Spinal cord (tissue), 10 donors: ENCODE measurements around the gene DYNC2H1. TPM values are rescaled to one million over a fixed set of nuclear protein-coding genes. Genes with fewer than 3 reads are reported as not detected.

Experiments used
- DNase-seq, 6 donors: peaks; one replicate each; pipeline versions ENCODE4 v3.0.0 to v3.0.0-alpha.2; 2013 to 2015; ENCODE audit warnings: low spot score in 6 of 6, low read depth in 4 of 6
- H3K27ac ChIP-seq: one replicate; pipeline ENCODE4 v1.5.1; 2013; ENCODE audit warnings: low read depth, low read length, control low read depth
- H3K27me3 ChIP-seq: one replicate; pipeline ENCODE4 v1.6.1; 2013; ENCODE audit warnings: low read length; ENCODE audit not compliant: control insufficient read depth, insufficient read depth
- H3K36me3 ChIP-seq: one replicate; pipeline ENCODE4 v1.6.1; 2013; ENCODE audit warnings: low read length; ENCODE audit not compliant: control insufficient read depth, insufficient read depth
- H3K4me1 ChIP-seq: one replicate; pipeline ENCODE4 v1.6.1; 2013; ENCODE audit warnings: low read length; ENCODE audit not compliant: control insufficient read depth, insufficient read depth
- H3K4me3 ChIP-seq: one replicate; pipeline ENCODE4 v1.5.1; 2013; ENCODE audit warnings: low read depth, low read length, control low read depth
- H3K9me3 ChIP-seq: one replicate; pipeline ENCODE4 v1.6.1; 2013; ENCODE audit warnings: low read length; ENCODE audit not compliant: control insufficient read depth, insufficient read depth
- WGBS: methylation state at CpG from one replicate; pipeline ENCODE4 v1.1.5; 2013; ENCODE audit warnings: missing lambda C conversion rate; ENCODE audit not compliant: insufficient coverage; 5-methylcytosine and 5-hydroxymethylcytosine counted together
- long read RNA-seq, 4 donors: transcript quantifications; one replicate each; lab custom pipeline, GENCODE V29; 2026
- polyA plus RNA-seq, 2 donors: library from polyadenylated mRNA; unstranded; fragments of 120-200 nt; gene quantifications; one replicate each; pipeline ENCODE4 v1.2.1, GENCODE V29; 2013; ENCODE audit not compliant: insufficient read length in 2 of 2
- total RNA-seq, 2 donors: library from RNA; depleted of rRNA in 1 of 2; stranded (reverse); fragments of 120-200 nt in 1 of 2; fragments of >200 nt in 1 of 2; gene quantifications; one replicate each; pipeline versions ENCODE4 v1.2.3 to v1.2.4, GENCODE V29; 2013 to 2014
- donor health status: healthy.

Gene DYNC2H1
- 10 to 100 TPM; 50.0 to 80.7 TPM for total RNA-seq
- polyA plus RNA-seq: 10 to 100 TPM; 33.3 to 35.0 TPM
- long read RNA-seq, donor 1, partial matches to known transcripts: 8 of 9 reads
- long read RNA-seq, donor 1, other reads (novel, unspliced or antisense): 0 of 9 reads
- long read RNA-seq, donor 2: 0 reads
- long read RNA-seq, donor 3, partial matches to known transcripts: 0 of 3 reads
- long read RNA-seq, donor 3, other reads (novel, unspliced or antisense): 0 of 3 reads
- long read RNA-seq, donor 4: 0 reads

DNA sequence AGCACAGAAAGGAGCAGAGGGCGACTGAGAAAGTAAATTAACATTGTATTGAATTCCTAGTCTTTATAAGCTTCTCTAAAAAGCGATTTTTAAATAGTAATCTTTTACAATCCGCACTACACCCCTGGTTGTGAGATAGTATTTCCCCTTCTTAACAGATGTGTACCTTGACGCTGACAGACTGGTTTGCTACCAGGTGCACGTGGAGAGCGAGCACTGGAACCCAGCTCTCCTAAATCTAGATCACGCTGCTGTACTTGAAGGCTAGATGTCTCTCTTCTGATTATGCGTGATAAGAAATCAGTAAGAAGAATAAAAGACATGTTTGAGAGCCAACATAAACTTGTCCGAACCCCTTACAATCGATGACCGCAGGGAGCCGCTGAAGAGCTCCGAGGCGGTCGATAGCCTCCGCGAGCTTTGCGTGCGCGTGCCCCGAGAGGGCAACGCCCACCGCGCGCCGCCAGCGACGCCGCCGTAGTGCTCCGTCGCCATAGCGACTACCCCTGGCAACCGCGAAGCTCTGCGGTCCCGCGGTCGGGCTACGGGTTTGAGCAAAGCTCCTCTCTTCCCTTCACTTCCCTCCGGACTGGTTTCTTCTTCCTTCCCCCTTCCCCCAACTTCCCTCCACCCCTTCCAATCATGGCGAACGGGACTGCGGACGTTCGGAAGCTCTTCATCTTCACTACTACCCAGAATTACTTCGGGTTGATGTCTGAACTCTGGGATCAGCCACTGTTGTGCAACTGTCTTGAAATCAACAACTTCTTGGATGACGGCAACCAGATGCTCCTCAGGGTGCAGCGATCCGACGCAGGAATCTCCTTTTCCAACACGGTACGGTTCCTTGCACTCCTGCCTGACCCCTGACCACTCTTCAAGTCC lies at the start of gene DYNC2H1:
Gene DYNC2H1 (plus strand): TSS at position 494 of the 885 bp plus-strand sequence. CDS start 149 bp downstream, at position 643.
- Histone ChIP-seq H3K4me1 (peaks cover 8% of the 10 kb centered on the region), H3K9me3 (no peaks in the 10 kb centered on the region), H3K4me3 (peak within 1 kb of the TSS; percentile 73), H3K36me3 (no peaks in the 10 kb centered on the region), H3K27ac (peak within 1 kb of the TSS; percentile 75), H3K27me3 (no peaks in the 10 kb centered on the region)
- peak; percentile 74 to 97 (median 84) for DNase-seq
- WGBS: under 1% methylated on average over 50 of the region's 53 CpGs

DNA sequence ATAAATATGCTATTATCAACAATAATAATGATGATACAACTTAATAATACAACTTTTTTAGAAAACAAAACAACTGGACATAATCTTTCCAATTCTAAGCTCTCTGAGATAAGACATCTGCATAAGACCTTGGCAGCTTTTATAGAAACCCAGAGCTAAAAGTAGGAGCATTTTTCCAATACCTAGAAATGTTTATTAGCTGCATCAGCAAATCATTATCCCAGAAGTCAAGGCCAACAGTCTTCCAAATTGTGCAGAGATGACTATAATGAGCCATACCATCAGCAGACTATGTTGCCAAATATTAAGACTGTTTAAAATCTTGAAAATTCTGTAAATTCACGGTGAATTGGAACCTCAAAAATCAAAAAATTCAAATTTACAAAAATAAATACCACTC lies 47.6 kb upstream of the DYNC2H1 start:
- no peak for DNase-seq
- no CpG with 5 or more reads among the region's 1 CpG for WGBS
- Histone ChIP-seq H3K4me3 (no peak overlapping the region), H3K4me1 (no peaks in the 10 kb centered on the region), H3K27me3 (no peaks in the 10 kb centered on the region), H3K27ac (no peak overlapping the region), H3K9me3 (no peaks in the 10 kb centered on the region), H3K36me3 (peaks cover 3% of the 10 kb centered on the region)

GRCh38 chr11:103067118-103067517 lies 42.1 kb upstream of the DYNC2H1 start:
- WGBS: no CpG with 5 or more reads among the region's 1 CpG
- H3K27me3 ChIP-seq: no peaks in the 10 kb centered on the region
- DNase-seq: no peak
- no peak overlapping the region for H3K27ac ChIP-seq
- no peaks in the 10 kb centered on the region for H3K4me1 ChIP-seq
- peaks cover 3% of the 10 kb centered on the region for H3K36me3 ChIP-seq
- no peak overlapping the region for H3K4me3 ChIP-seq
- no peaks in the 10 kb centered on the region for H3K9me3 ChIP-seq

- Histone ChIP-seq H3K36me3 (peaks cover 6% of the 10 kb centered on the region), H3K27ac (no peak overlapping the region), H3K4me3 (no peak overlapping the region), H3K9me3 (no peaks in the 10 kb centered on the region), H3K4me1 (no peaks in the 10 kb centered on the region), H3K27me3 (no peaks in the 10 kb centered on the region)
- DNase-seq: no peak
- WGBS: no CpG with 5 or more reads among the region's 2 CpGs
These were observed 39.9 kb upstream of the DYNC2H1 start for GRCh38 chr11:103069367-103069766.

DNA sequence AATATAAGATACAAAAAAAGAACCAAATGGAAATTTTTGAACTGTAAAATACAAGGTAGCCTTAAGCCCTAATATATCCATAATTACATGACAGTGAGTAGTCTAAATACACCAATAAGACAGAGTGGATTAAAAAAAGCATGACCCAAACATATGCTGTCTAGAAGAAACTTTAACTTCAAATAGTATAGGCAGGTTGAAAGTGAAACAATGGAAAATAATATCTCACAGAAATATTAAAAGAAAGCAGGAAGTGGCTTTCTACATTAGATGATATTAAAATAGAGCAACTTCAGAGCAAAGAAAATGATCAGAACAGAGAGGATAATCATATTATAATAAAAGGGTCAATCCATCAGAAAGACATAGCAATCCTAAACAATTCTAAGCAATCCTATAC lies 39.1 kb upstream of the DYNC2H1 start:
- no peaks in the 10 kb centered on the region for H3K27me3 ChIP-seq
- H3K4me3 ChIP-seq: no peak overlapping the region
- no peaks in the 10 kb centered on the region for H3K4me1 ChIP-seq
- no peak for DNase-seq
- H3K36me3 ChIP-seq: peaks cover 6% of the 10 kb centered on the region
- no peak overlapping the region for H3K27ac ChIP-seq
- no peaks in the 10 kb centered on the region for H3K9me3 ChIP-seq

DNA sequence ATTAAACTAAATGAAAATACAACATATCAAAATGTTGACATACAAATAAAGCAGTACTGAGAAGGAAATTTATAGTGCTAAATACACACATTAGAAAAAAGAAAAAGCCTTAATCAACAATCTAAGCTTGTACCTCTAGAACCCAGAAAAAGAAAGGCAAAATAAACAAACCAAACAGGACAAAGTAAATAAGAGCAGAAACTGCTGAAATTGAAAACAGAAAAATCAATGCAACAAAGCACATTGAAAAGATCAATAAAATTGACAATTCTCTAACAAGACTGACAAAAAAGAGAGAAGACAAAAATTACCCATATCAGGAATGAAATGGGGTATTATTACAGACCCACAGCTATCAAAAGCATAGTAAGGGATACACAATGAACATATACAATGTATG lies 38.2 kb upstream of the DYNC2H1 start:
- DNase-seq: no peak
- peaks cover 3% of the 10 kb centered on the region for H3K36me3 ChIP-seq
- H3K27ac ChIP-seq: no peak overlapping the region
- H3K9me3 ChIP-seq: no peaks in the 10 kb centered on the region
- no peak overlapping the region for H3K4me3 ChIP-seq
- no peaks in the 10 kb centered on the region for H3K4me1 ChIP-seq
- H3K27me3 ChIP-seq: no peaks in the 10 kb centered on the region

GRCh38 chr11:103076361-103076760 lies 32.9 kb upstream of the DYNC2H1 start:
- Histone ChIP-seq H3K9me3 (no peaks in the 10 kb centered on the region), H3K27ac (no peak overlapping the region)
- WGBS: no CpG with 5 or more reads among the region's 3 CpGs

DNA sequence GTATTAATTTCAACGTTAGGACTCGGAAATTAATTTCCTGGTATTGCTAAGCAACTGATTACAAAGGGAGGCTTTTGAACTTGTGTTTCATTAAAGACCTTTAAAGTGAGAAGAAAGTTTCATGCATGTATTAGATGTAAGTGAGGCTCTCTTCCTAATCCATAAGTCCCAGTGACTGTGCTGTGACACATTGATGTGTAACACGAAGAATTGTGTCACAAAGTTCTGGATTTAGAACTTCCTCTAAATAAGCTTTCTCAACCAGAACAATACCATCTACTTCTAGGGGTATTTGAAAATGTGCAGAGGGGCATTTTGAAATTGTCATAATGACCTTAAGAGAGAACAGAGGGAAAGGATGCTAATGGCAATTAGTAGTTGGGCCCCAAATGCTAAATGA lies 31.7 kb upstream of the DYNC2H1 start:
- no peak overlapping the region for H3K27ac ChIP-seq
- H3K4me3 ChIP-seq: no peak overlapping the region
- H3K36me3 ChIP-seq: peaks cover 20% of the 10 kb centered on the region
- DNase-seq: no peak
- no peaks in the 10 kb centered on the region for H3K27me3 ChIP-seq
- WGBS: no CpG with 5 or more reads among the region's 3 CpGs
- H3K4me1 ChIP-seq: no peaks in the 10 kb centered on the region
- no peaks in the 10 kb centered on the region for H3K9me3 ChIP-seq

More at GRCh38 chr11:103076361-103076760, 32.9 kb upstream of the DYNC2H1 start:
- Histone ChIP-seq H3K4me3 (no peak overlapping the region), H3K27me3 (no peaks in the 10 kb centered on the region), H3K4me1 (no peaks in the 10 kb centered on the region), H3K36me3 (peaks cover 20% of the 10 kb centered on the region)
- no peak for DNase-seq

GRCh38 chr11:103078710-103079109 lies 30.5 kb upstream of the DYNC2H1 start:
- Histone ChIP-seq H3K36me3 (peaks cover 19% of the 10 kb centered on the region), H3K4me1 (no peaks in the 10 kb centered on the region), H3K27ac (no peak overlapping the region), H3K4me3 (no peak overlapping the region), H3K27me3 (no peaks in the 10 kb centered on the region), H3K9me3 (no peaks in the 10 kb centered on the region)
- 100% methylated on average over 4 of the region's 5 CpGs for WGBS
- DNase-seq: no peak

GRCh38 chr11:103079833-103080232 lies 29.4 kb upstream of the DYNC2H1 start:
- H3K36me3 ChIP-seq: peaks cover 17% of the 10 kb centered on the region
- no peaks in the 10 kb centered on the region for H3K4me1 ChIP-seq
- WGBS: no CpG with 5 or more reads among the region's 1 CpG
- no peak overlapping the region for H3K4me3 ChIP-seq
- no peaks in the 10 kb centered on the region for H3K27me3 ChIP-seq
- no peak for DNase-seq
- no peaks in the 10 kb centered on the region for H3K9me3 ChIP-seq
- H3K27ac ChIP-seq: no peak overlapping the region
